NCI-H524 treated with DMSO at 0.1 percent for 48 hours (cell line): ENCODE results near the gene BRSK2.

ENCODE experiments used
- DNase-seq: peaks from one replicate; lab custom pipeline; 2025; lab: John Stamatoyannopoulos, UW

BRSK2 gene

GRCh38 chr11:1397146-1397861 is 7.6 kb downstream of the BRSK2 start:
- no peak for DNase-seq

GRCh38 chr11:1397862-1398527 is 8.3 kb downstream of the BRSK2 start:
- no peak for DNase-seq

GRCh38 chr11:1398528-1399235 is 8.9 kb downstream of the BRSK2 start:
- DNase-seq = no peak

GRCh38 chr11:1399386-1400316 is 9.9 kb downstream of the BRSK2 start:
- DNase-seq = no peak

- no peak for DNase-seq
Measured at GRCh38 chr11:1400317-1401170, 10.8 kb downstream of the BRSK2 start.

GRCh38 chr11:1401171-1401445 is 11.4 kb downstream of the BRSK2 start:
- DNase-seq = no peak

GRCh38 chr11:1401656-1402221 is 12.0 kb downstream of the BRSK2 start:
- DNase-seq = no peak

GRCh38 chr11:1402355-1403077 is 12.8 kb downstream of the BRSK2 start:
- DNase-seq = no peak

GRCh38 chr11:1403078-1403620 is 13.4 kb downstream of the BRSK2 start:
- DNase-seq = no peak

- DNase-seq = no peak
Measured at GRCh38 chr11:1403721-1404460, 14.2 kb downstream of the BRSK2 start.

- DNase-seq = no peak
Measured at GRCh38 chr11:1404461-1405185, 14.9 kb downstream of the BRSK2 start.

- no peak for DNase-seq
Measured at GRCh38 chr11:1405186-1406020, 15.7 kb downstream of the BRSK2 start.

GRCh38 chr11:1406571-1407485 is 17.1 kb downstream of the BRSK2 start:
- no peak for DNase-seq

GRCh38 chr11:1407668-1408067 is 17.9 kb downstream of the BRSK2 start:
- DNase-seq = no peak

- DNase-seq = no peak
Measured at GRCh38 chr11:1408346-1408745, 18.6 kb downstream of the BRSK2 start.

GRCh38 chr11:1409108-1409851 is 19.5 kb downstream of the BRSK2 start:
- no peak for DNase-seq
